ENCODE measurements around the gene PCDHGC5. TPM values are rescaled to one million over a fixed set of nuclear protein-coding genes. Genes with fewer than 3 reads are reported as not detected.

The PCDHGC5 gene
- total RNA-seq, 1 donor = 3.6 TPM

DNA sequence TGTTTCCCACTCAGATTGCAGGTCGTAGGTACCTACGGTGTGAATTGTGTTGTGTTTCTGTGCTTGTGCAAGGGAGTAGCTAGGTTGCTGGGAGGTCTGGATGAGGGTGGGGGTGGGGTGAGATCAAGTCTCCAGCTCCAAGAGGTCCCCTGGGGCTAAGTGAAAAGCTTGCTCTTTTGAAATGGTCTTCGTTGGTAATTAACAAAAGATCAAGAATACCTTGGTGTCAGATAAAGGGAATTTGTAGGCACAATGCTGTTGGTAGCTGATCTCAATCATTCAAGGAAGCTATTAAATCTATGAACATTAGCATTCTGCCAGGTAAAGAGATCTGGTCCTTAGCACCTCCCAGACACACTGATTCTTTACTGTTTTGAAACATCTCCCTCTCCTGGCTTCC lies 5.0 kb upstream of the PCDHGC5 start:
- Histone ChIP-seq H3K27me3 (ENCODE audit: insufficient read depth, low read length) (no peaks in the 10 kb centered on the region), H3K4me1 (ENCODE audit: insufficient read depth, low read length) (peaks cover 22% of the 10 kb centered on the region), H4K20me1 (ENCODE audit: insufficient read depth, low read length) (peaks cover 44% of the 10 kb centered on the region), H3K4me3 (ENCODE audit: insufficient read depth, low read length) (no peak overlapping the region), H3K27ac (ENCODE audit: low read depth, low read length) (no peak overlapping the region), H2AFZ (ENCODE audit: low read length) (no peak overlapping the region), H3K4me2 (ENCODE audit: insufficient read depth, low read length) (no peak overlapping the region), H3K79me2 (ENCODE audit: insufficient read depth, low read length) (peaks cover 86% of the 10 kb centered on the region), H3K36me3 (ENCODE audit: insufficient read depth, low read length) (peaks cover 16% of the 10 kb centered on the region), H3K9me3 (ENCODE audit: low read depth, low read length) (no peaks in the 10 kb centered on the region)
- TF ChIP-seq, protein P1, sequence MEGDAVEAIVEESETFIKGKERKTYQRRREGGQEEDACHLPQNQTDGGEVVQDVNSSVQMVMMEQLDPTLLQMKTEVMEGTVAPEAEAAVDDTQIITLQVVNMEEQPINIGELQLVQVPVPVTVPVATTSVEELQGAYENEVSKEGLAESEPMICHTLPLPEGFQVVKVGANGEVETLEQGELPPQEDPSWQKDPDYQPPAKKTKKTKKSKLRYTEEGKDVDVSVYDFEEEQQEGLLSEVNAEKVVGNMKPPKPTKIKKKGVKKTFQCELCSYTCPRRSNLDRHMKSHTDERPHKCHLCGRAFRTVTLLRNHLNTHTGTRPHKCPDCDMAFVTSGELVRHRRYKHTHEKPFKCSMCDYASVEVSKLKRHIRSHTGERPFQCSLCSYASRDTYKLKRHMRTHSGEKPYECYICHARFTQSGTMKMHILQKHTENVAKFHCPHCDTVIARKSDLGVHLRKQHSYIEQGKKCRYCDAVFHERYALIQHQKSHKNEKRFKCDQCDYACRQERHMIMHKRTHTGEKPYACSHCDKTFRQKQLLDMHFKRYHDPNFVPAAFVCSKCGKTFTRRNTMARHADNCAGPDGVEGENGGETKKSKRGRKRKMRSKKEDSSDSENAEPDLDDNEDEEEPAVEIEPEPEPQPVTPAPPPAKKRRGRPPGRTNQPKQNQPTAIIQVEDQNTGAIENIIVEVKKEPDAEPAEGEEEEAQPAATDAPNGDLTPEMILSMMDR (IDR thresholded peaks at IDR 0.05; ENCODE audit: extremely low read depth, low read depth, low read length) = no peak
- no peak for DNase-seq (ENCODE audit: insufficient read length, low spot score, missing footprints)

DNA sequence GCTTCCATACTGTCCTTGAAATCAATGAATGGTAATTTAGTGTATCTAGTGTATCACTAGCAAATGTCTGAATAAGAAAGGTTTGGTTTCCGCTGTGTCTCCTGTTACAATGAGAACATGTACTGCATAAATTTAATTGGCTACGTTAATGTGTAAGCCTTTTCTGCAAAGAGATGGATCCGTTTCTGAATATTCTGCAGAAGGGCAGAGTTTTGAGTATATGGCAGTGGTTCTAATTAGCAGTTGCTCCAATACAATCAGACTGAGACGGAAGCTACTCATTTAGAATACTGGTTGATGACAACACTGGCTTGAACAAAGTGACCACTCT lies 4.6 kb upstream of the PCDHGC5 start:
- peaks cover 84% of the 10 kb centered on the region for H3K79me2 ChIP-seq (ENCODE audit: insufficient read depth, low read length)
- peaks cover 44% of the 10 kb centered on the region for H4K20me1 ChIP-seq (ENCODE audit: insufficient read depth, low read length)
- H3K36me3 ChIP-seq (ENCODE audit: insufficient read depth, low read length) = peaks cover 16% of the 10 kb centered on the region
- H3K27me3 ChIP-seq (ENCODE audit: insufficient read depth, low read length) = no peaks in the 10 kb centered on the region
- H3K9me3 ChIP-seq (ENCODE audit: low read depth, low read length) = no peaks in the 10 kb centered on the region
- DNase-seq (ENCODE audit: insufficient read length, low spot score, missing footprints) = no peak
- peaks cover 23% of the 10 kb centered on the region for H3K4me1 ChIP-seq (ENCODE audit: insufficient read depth, low read length)
- H3K4me2 ChIP-seq (ENCODE audit: insufficient read depth, low read length) = peak overlapping the region; percentile 21
- no peak overlapping the region for H3K27ac ChIP-seq (ENCODE audit: low read depth, low read length)
- H3K4me3 ChIP-seq (ENCODE audit: insufficient read depth, low read length) = no peak overlapping the region
- no peak overlapping the region for H2AFZ ChIP-seq (ENCODE audit: low read length)
- TF ChIP-seq, protein P1 (IDR thresholded peaks at IDR 0.05; ENCODE audit: extremely low read depth, low read depth, low read length) = no peak

DNA sequence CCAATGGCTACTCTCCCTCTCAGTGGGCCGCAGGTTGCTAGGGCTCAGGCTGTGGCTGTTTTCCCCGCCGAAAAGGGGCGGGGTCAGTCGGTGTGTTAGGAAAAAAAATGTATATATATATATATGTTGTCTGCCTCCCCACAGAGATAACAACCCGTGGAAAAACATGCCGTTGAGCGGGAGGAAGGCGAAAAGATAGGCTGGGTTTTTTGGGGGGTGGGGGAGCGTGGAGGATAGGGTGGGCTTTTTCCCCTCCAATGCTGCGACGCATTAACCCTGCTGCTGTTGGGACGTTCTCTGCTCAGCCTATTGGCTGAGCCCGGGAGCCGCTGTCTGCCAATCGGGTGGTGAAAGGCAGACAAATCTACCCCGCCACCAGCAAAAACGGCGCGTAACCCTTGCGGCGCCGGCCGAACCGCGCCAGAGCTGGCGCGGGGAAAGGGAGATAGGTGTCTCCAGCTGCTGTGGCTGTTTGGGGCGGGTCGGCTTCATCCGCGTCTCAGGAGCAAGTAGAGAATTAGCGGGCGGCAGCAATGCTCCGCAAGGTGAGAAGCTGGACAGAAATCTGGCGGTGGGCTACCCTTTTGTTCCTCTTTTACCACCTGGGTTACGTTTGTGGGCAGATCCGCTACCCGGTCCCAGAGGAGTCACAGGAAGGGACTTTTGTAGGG lies 4.1 kb upstream of the PCDHGC5 start, which contains the start of gene PCDHGC4:
TSS of gene PCDHGC4 (plus strand) at position 390 of the 671 bp plus-strand sequence. CDS start at position 534, 144 bp downstream.
- peak within 1 kb of the TSS; percentile 21 for H3K4me2 ChIP-seq (ENCODE audit: insufficient read depth, low read length)
- peaks cover 44% of the 10 kb centered on the region for H4K20me1 ChIP-seq (ENCODE audit: insufficient read depth, low read length)
- no peaks in the 10 kb centered on the region for H3K27me3 ChIP-seq (ENCODE audit: insufficient read depth, low read length)
- H2AFZ ChIP-seq (ENCODE audit: low read length) = no peak within 1 kb of the TSS
- H3K27ac ChIP-seq (ENCODE audit: low read depth, low read length) = no peak within 1 kb of the TSS
- H3K79me2 ChIP-seq (ENCODE audit: insufficient read depth, low read length) = peaks cover 80% of the 10 kb centered on the region
- no peaks in the 10 kb centered on the region for H3K9me3 ChIP-seq (ENCODE audit: low read depth, low read length)
- peaks cover 16% of the 10 kb centered on the region for H3K36me3 ChIP-seq (ENCODE audit: insufficient read depth, low read length)
- TF ChIP-seq, protein P1 (IDR thresholded peaks at IDR 0.05; ENCODE audit: extremely low read depth, low read depth, low read length) = no peak
- peak; percentile 43 for DNase-seq (ENCODE audit: insufficient read length, low spot score, missing footprints)
- peaks cover 23% of the 10 kb centered on the region for H3K4me1 ChIP-seq (ENCODE audit: insufficient read depth, low read length)
- no peak within 1 kb of the TSS for H3K4me3 ChIP-seq (ENCODE audit: insufficient read depth, low read length)

DNA sequence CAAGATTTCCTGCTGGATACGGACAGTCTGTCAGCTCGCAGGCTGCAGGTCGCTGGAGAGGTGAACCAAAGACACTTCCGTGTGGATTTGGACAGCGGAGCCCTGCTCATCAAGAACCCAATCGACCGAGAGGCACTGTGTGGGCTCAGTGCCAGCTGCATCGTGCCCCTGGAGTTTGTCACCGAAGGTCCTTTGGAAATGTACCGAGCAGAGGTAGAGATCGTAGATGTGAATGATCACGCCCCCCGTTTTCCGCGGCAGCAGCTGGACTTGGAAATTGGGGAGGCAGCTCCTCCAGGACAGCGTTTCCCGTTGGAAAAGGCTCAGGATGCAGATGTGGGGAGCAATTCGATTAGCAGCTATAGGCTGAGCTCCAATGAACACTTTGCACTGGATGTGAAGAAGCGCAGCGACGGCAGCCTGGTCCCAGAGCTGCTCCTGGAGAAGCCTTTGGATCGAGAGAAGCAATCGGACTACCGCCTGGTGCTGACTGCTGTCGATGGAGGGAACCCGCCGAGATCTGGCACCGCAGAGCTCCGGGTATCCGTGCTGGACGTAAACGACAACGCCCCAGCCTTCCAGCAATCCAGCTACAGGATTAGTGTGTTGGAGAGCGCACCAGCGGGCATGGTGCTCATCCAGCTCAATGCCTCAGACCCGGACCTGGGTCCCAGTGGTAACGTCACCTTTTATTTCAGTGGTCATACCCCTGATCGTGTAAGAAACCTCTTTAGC lies 3.4 kb upstream of the PCDHGC5 start:
- H4K20me1 ChIP-seq (ENCODE audit: insufficient read depth, low read length) = peaks cover 45% of the 10 kb centered on the region
- TF ChIP-seq, protein P1 (IDR thresholded peaks at IDR 0.05; ENCODE audit: extremely low read depth, low read depth, low read length) = no peak
- peaks cover 23% of the 10 kb centered on the region for H3K36me3 ChIP-seq (ENCODE audit: insufficient read depth, low read length)
- H3K4me1 ChIP-seq (ENCODE audit: insufficient read depth, low read length) = peaks cover 26% of the 10 kb centered on the region
- peaks cover 80% of the 10 kb centered on the region for H3K79me2 ChIP-seq (ENCODE audit: insufficient read depth, low read length)
- no peak overlapping the region for H3K4me2 ChIP-seq (ENCODE audit: insufficient read depth, low read length)
- H3K9me3 ChIP-seq (ENCODE audit: low read depth, low read length) = no peaks in the 10 kb centered on the region
- no peak overlapping the region for H2AFZ ChIP-seq (ENCODE audit: low read length)
- no peaks in the 10 kb centered on the region for H3K27me3 ChIP-seq (ENCODE audit: insufficient read depth, low read length)
- H3K4me3 ChIP-seq (ENCODE audit: insufficient read depth, low read length) = no peak overlapping the region
- DNase-seq (ENCODE audit: insufficient read length, low spot score, missing footprints) = no peak
- H3K27ac ChIP-seq (ENCODE audit: low read depth, low read length) = no peak overlapping the region
